Activated CD4-positive, CD25-positive, alpha-beta regulatory T cell (primary cell): ENCODE results near the gene SDS.

Experiments used
- DNase-seq, 4 experiments: peaks; one replicate each; lab custom pipeline; 2025; lab: John Stamatoyannopoulos, UW

SDS gene

DNA sequence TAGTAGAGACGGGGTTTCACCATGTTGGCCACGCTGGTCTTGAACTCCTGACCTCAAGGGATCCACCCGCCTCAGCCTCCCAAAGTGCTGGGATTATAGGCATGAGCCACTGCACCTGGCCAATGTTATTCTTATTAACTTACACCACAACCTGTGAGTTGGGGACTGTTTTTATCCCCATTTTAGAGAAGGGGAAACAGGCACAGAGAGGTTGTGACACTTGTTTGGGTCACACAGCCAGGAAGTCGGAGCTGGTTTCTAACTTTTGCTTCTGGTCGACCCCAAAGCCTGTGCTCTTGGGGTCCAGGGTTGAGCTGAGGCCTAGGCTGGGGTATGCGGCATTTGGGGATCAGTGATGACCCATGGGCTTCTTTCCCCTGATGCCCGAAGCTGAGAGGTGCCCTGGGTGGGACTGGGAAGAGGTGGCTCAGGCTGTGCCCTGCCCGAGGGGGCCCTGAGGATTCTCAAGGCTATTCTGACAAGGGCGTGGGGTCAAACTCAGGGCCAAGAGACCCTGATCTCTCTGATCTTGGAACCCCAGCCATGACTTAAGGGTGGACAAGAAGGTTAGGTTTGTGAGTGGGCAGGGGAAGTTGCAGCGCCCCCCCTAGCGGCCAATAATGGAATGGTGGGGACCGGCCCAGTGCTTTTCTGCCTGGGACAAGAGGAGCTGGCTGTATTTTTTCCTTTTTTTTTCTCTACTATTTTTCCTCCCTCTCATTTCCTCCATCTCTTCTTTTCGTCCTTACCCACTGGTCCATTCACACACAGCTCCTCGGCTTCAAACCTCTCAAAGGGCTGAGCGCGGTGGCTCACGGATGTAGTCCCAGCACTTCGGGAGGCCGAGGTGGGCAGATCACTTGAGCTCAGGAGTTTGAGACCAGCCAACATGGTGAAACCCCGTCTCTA is 21.5 kb upstream of the SDS start:
- DNase-seq: peak in 3 of 4 experiments; percentile 9 to 23 (median 20)

- no peak for DNase-seq
Observed at GRCh38 chr12:113424456-113424855, 20.8 kb upstream of the SDS start.

DNA sequence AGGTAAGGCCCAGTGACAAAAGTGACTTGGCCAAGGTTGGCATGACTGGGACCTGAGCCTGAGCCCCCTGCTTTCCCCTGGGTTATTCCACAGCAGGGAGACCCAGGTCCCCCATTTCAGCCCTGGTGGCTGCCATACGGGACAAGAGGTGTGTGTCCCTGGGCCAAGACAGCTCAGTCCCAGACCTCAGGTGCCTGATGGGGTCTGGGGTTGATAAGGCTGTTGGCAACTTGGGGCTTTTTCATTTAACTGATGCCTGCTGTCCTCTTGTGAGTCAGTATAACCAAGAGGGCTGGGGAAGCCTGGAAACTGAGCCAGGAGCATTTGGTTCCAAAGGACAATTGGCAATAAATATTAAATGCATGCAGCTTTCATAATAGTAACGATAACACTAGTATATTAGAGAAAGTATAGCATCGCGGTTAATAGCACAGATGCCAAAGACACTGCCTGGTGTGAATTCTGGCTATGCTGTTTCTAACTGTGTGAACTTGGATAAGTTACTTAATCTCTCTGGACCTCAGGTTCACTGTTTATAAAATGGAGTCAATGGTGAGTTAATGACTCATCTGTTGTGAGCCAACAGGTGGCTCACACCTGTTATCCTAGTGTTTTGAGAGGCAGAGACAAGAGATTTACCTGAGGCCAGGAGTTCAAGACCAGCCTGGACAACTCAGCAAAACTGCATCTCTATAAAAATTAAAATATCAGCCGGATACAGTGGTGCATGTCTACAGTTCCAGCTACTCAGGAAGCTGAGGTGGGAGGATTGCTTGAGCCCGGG is 19.4 kb upstream of the SDS start:
- no peak for DNase-seq

DNA sequence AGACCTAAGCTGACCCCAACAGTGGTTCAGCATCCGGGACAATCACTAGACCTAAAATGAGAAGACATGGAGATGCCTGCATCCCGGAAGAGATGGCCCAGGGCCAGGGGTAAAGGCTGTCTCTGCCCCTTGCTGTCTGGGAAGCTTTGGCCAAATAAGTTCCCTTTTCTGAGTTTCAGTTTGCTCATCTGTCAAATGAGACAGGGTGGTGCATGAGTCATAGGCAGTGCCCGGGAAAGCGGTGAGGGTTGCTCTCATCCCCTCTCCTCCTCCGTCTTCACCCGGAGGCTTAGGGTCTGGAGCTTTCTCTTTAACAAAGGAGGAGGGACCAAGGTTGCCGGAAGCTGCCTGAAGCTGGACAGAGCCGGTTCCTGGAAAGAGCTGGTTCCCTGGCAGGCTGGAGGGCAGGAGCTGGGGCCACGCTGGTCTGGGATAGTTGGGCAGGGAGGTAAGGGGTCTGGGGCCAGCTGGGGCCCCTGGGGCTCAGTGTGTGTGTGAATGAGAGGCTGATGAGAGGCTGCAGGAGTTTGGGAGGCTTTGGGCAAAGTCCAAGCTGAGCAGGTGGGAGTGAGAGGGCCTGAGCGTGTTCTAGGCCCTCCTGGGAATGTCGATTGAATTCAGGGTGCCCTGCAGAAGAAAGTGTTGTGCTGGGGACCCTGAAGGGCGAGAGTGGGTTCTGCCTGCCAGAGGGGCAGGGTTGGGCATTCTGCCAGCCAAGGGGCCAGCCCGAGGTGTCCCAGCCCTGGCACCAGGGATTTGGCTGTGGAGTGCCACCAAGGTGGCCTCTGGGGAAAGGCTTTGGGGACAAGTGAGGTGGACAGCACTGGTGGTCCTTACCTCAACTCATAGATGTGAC is 18.6 kb upstream of the SDS start, which contains the start of gene SDSL:
SDSL (plus strand) TSS at position 351 of the 856 bp plus-strand sequence. CDS start 5,603 bp downstream, outside the sequence.
- DNase-seq: no peak

- no peak for DNase-seq
Observed at GRCh38 chr12:113420996-113421595, 17.4 kb upstream of the SDS start.

GRCh38 chr12:113418213-113418879 is 14.7 kb upstream of the SDS start:
- no peak for DNase-seq

DNA sequence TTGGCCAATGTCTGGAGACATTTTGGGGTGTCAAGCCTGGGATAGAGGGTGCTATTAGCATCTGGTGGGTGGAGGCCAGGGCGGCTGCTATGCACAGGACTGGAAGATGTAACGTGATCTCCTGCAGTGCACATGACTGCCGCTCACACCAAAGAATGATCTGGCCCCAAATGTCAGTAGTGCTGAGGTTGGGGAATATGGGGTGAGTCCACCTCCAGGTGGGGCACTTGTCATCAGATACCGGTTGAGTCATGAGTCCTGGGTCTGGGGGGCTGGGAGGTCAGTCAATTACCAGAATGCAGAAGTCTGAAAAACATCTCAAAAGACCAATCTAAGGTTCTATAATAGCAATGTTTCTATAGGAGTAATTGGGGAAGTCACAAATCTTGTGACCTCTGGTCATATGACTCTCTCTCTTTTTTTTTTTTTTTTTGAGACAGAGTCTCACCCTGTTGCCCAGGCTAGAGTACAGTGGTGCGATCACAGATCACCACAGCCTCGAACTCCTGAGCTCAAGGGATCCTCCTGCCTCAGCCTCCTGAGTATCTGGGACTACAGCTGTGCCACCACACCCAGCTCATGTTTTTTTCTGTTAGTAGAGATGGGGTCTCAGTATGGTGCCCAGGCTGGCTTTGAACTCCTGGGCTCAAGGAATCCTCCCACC is 12.5 kb upstream of the SDS start:
- DNase-seq: no peak

- DNase-seq: no peak
Observed at GRCh38 chr12:113414519-113415038, 10.9 kb upstream of the SDS start.

DNA sequence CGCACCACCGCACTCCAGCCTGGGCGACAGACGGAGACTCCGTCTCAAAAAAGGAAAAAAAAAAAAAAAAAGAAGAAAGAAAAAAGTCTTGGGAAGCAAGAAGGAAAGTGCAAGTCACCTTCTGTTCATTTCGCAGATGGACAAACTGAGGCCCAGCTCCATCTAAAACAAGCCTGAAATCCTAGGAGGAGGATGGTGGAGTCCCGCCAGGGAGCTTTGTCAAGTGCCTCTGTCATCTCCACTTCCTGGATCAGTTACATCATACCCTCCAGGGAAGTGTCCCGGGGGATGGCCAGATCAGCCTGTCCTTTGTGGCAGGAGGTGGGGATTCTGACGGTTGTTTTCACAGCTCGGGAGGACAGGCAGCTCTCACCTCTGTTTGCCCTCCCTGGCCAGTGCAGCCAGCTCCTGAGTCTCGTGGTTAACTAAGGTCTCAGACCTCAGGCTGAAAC is 9.8 kb upstream of the SDS start:
- DNase-seq: no peak

DNA sequence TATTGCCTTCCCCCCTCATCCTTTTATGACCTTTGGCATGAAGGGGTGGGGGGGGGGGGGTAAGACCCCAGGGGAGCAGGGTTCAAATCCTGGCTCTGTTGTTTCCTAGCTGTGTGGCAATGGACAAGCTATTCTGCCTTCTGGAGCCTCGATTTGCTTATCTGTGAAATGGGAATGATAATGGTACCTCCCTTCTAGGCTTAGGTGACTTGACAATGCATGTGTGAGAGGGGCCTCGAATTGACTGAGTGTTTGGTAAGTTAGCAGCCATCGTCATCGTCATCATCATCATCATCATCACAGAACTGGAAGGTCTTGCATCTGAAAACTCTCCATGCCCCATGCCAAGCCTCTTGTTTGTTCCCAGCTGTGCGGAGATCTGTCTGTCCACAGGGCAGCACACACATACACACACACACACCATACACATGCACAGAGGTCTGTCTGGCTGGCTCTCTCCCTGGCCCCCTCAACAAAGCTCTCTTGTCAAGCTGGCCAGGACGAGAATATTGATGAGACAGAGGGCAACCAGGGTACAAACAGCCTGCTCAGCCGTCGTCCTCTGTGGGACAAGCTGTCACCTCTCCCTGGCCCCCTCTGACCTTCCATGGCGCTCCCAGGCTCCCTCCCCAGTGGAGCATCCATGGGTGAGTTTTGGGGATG is 5.9 kb upstream of the SDS start:
- DNase-seq: no peak

GRCh38 chr12:113408756-113409298 is 5.1 kb upstream of the SDS start:
- DNase-seq: no peak

DNA sequence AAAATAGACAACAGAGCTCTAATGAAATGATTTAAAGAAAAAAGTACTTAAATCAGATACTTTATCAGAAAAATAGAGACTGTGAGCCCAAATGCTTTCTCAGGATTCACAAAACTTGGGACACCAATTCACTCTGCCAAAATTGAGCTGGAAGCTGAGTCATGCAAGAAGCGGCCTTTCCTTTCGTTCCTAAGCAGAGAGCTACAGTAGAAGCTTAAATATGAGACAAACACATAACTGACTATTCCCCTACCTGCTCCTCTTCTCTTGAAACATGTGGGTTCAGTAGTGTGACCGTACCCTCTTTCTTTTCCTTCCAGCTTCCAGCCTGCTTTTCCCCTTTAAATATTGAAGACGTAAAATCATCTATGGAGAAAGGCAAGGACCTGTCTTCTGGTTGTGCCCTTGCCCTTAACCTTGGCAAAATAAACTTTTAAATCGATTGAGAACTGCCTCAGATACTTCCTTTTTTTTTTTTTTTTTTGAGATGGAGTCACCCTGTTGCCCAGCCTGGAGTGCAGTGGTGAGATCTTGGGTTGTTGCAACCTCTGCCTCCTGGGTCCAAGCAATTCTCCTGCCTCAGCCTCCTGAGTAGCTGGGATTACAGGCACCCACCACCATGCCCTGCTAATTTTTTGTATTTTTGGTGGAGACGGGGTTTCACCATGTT is 4.4 kb upstream of the SDS start:
- DNase-seq: no peak

DNA sequence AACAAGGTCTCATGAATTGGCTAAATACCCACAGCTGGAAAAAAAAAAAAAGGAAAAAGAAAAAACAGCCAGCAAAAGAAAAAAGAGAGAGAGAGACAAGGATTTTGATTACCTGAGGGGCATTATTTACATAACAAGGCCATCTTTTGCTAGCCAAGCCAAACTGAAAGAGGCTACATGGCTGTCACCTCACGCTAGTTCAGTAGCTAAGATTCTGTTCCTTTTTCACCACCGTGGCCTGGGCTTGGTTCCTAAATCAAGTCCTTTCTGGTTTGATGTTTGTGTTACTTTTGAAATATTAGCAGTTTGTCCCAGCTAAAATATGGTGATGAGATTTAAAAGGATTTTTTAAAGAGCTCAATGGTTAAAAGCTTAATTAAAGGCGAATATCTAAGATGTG is 2.0 kb upstream of the SDS start:
- DNase-seq: no peak

DNA sequence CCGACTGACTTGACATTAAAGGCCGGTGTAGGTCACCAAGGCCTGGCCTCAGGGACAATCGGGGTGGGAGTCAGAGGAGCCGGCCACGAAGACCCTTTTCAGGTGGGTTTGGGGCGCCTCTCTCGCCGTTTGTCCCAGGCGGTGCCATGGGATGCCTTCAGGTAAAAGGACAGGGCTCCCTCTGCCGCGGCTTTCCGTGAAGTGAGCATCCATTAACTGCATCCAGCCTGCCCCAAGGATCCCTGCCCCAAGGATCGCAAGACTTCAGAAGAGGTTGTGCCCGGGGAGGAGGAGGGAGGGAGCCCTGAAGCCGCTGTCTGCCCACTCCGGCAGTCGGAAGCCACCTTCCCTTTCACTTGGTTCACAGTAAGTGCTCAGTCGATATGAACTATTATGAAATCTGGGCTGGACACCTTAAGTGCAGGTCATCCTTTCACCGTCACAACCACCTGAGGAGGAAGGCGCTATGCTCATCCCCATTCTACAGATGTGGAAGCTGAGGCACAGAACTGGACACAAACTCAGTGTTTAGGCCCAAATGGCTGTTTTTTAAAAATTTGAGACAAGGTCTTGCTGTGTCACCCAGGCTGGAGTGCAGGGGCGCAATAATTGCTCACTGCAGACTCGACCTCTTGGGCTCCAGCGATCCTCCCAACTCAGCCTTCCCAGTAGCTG is 964 bp downstream of the SDS start:
- no peak for DNase-seq

DNA sequence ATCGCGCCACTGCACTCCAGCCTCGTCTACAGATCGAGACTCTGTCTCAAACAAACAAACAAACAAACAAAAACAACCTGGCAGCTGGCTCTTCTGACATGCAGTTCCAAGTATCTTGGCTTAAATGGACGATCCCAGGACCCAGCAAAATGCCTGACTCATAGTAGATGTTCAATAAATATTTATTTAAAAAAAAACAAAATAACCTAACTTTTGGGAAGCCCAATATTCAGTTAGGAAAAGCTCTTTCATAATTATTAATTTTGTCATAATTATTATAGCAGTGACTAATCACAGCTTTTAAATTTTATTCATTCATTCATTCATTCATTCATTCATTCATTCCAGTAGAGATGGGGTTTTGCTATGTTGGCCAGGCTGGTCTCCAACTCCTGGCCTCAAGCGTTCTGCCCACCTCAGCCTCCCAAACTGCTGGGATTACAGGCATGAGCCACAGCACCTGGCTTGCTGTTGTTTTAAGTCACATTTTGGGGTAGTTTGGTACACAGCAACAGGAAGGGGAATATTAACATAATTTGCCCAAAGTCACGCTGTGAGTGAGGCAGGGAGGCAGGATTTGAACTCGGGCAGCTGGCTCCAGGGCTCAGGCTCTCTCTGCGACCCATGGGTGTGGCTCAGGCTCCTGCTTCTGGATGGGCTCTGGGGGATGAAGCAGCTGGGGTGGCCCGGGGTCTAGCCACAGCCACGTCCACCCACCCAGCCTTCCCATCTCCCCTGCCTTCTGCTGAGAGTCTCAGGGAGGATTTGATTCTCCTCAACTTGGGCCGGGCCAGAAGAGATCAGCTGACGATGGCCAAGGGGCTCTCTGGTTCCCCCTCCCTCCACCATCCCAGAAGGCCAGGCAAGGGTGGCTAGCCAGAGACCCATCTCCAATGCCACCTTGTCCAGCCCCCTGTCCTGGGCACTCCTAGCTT is 2.4 kb downstream of the SDS start:
- DNase-seq: no peak

DNA sequence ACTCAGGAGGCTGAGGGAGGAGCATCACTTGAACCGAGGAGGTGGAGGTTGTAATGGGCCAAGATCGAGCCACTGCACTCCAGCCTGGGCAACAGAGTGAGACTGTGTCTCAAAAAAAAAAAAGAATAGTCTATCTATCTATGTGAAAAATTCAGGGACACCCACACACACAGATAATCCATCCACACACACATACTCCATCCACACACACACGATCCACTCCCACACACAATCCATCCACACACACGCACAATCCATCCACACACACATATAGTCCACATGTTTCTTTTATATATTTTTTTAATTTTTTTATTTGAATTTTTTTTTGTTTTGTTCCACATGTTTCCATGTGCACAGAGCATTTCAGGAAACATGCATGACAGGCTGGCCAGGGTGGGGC is 3.3 kb downstream of the SDS start:
- DNase-seq: no peak

- DNase-seq: no peak
Observed at GRCh38 chr12:113399490-113399889, 4.2 kb downstream of the SDS start.
